HG03432 (cell line): Measurements from ENCODE around the gene LBX2.

Source experiments
- ATAC-seq: cut with Tn5 transposase; IDR thresholded peaks from one replicate; pipeline ENCODE4 v1.9.1; 2021; ENCODE audit warnings: mild to moderate bottlenecking, moderate library complexity; ENCODE audit not compliant: unreplicated experiment

LBX2 gene

GRCh38 chr2:74499267-74499939, at the start of gene LBX2:
Gene LBX2, minus strand, starts transcription at chr2:74499603. Its CDS starts 66 bp downstream, at chr2:74499537.
- ATAC-seq = no peak

GRCh38 chr2:74548285-74548899, 49.0 kb upstream of the LBX2 start:
- no peak for ATAC-seq

- ATAC-seq = no peak
Observed at GRCh38 chr2:74546004-74546403, 46.6 kb upstream of the LBX2 start.

- ATAC-seq = no peak
Observed at GRCh38 chr2:74544634-74545033, 45.2 kb upstream of the LBX2 start.

GRCh38 chr2:74542978-74543377, 43.6 kb upstream of the LBX2 start:
- no peak for ATAC-seq

GRCh38 chr2:74540291-74540690, 40.9 kb upstream of the LBX2 start:
- no peak for ATAC-seq

GRCh38 chr2:74538881-74539339, 39.5 kb upstream of the LBX2 start:
- peak; percentile 54 for ATAC-seq

- no peak for ATAC-seq
Observed at GRCh38 chr2:74537140-74537539, 37.7 kb upstream of the LBX2 start.

- ATAC-seq = no peak
Observed at GRCh38 chr2:74536166-74536950, 37.0 kb upstream of the LBX2 start.

- ATAC-seq = no peak
Observed at GRCh38 chr2:74535440-74535965, 36.1 kb upstream of the LBX2 start.

GRCh38 chr2:74534411-74534810, 35.0 kb upstream of the LBX2 start:
- ATAC-seq = no peak

GRCh38 chr2:74533464-74533863, 34.1 kb upstream of the LBX2 start:
- no peak for ATAC-seq

- ATAC-seq = no peak
Observed at GRCh38 chr2:74532222-74532621, 32.8 kb upstream of the LBX2 start.

- no peak for ATAC-seq
Observed at GRCh38 chr2:74531666-74532065, 32.3 kb upstream of the LBX2 start.

GRCh38 chr2:74530239-74531187, 31.1 kb upstream of the LBX2 start:
- ATAC-seq = peak; percentile 29

GRCh38 chr2:74529357-74530238, 30.2 kb upstream of the LBX2 start, which contains the start of the genes AUP1 and HTRA2:
Gene AUP1, minus strand, starts transcription at chr2:74529706. Its CDS starts 77 bp downstream, at chr2:74529629.
Gene HTRA2, plus strand, starts transcription at chr2:74529933. Its CDS starts 74 bp downstream, at chr2:74530007.
- peak; percentile 84 for ATAC-seq

- ATAC-seq = peak; percentile 6
Observed at GRCh38 chr2:74528600-74529356, 29.4 kb upstream of the LBX2 start.

- no peak for ATAC-seq
Observed at GRCh38 chr2:74527741-74528140, 28.3 kb upstream of the LBX2 start.
